Breast epithelium (tissue), 4 donors: ENCODE data around the gene HIF1A. TPM values are rescaled to one million over a fixed set of nuclear protein-coding genes. Genes with fewer than 3 reads are reported as not detected.

ENCODE experiments used
- DNase-seq, 2 donors: peaks; one replicate each; pipeline ENCODE4 v3.0.0-alpha.2; 2019; ENCODE audit warnings: low spot score in 2 of 2
- H3K27ac ChIP-seq, 2 donors: fragments of 200-600 bp; sonication (generic) in 1 of 2; one replicate each; pipeline ENCODE4 v1.5.1; 2016 to 2019; ENCODE audit warnings: mild to moderate bottlenecking in 1 of 2
- H3K27me3 ChIP-seq, 2 donors: fragments of 200-600 bp; sonication (generic) in 1 of 2; one replicate each; pipeline versions ENCODE4 v1.5.1 to v1.6.0; 2017 to 2019; ENCODE audit warnings: control low read depth in 1 of 2, mild to moderate bottlenecking in 1 of 2
- H3K36me3 ChIP-seq: fragments of 200-600 bp; one replicate; pipeline ENCODE4 v1.5.1; 2019
- H3K4me1 ChIP-seq, 2 donors: fragments of 200-600 bp; sonication (generic); one replicate each; pipeline ENCODE4 v1.5.1; 2016 to 2019; ENCODE audit warnings: control low read depth in 1 of 2
- H3K4me3 ChIP-seq, 3 donors: fragments of 200-600 bp; sonication (generic); 1 replicate in 2 of 3; 2 replicates in 1 of 3; pipeline ENCODE4 v1.5.1; 2016 to 2019; ENCODE audit warnings: mild to moderate bottlenecking in 3 of 3, moderate library complexity in 2 of 3
- H3K9me3 ChIP-seq, 2 donors: fragments of 200-600 bp; sonication (generic) in 1 of 2; one replicate each; pipeline ENCODE4 v1.5.1; 2016 to 2019; ENCODE audit warnings: control low read depth in 1 of 2
- POLR2A ChIP-seq: fragments of 450-650 bp; IDR thresholded peaks from one replicate; pipeline ENCODE4 v1.6.1; 2016; ENCODE audit warnings: antibody characterized with exemption, mild to moderate bottlenecking, moderate library complexity
- POLR2AphosphoS5 ChIP-seq, 3 donors: sonication (generic); formaldehyde crosslinking; IDR thresholded peaks; one replicate each; pipeline ENCODE4 v1.6.1; 2017; ENCODE audit warnings: antibody characterized with exemption in 3 of 3
- intact Hi-C: fragments of 100-400 bp; cut with DNase I; formaldehyde crosslinking; loops from one replicate; pipeline ENCODE4 v1.15.1; 2023; ENCODE audit warnings: low total_unique reads
- total RNA-seq, 3 donors: library from RNA; depleted of rRNA; stranded (reverse); fragments of >200 nt; gene quantifications; one replicate each; pipeline ENCODE4 v1.1.0, GENCODE V29; 2016
- TF ChIP-seq, protein P1 (sequence below), 3 donors: fragments of 450-650 bp; IDR thresholded peaks; one replicate each; pipeline ENCODE4 v1.5.1; 2016 to 2017; ENCODE audit warnings: antibody characterized with exemption in 3 of 3, mild to moderate bottlenecking in 3 of 3, moderate library complexity in 3 of 3

The HIF1A gene
- total RNA-seq, 3 donors from 2014 or later = 64.8 to 104 (median 92.3) TPM

- TF ChIP-seq POLR2AphosphoS5 (IDR thresholded peaks at IDR 0.05) = no peak
- intact Hi-C loops = no loop called here
- no peak overlapping the region for H3K4me3 ChIP-seq
- DNase-seq = no peak
- H3K27ac ChIP-seq = no peak overlapping the region
- H3K4me1 ChIP-seq = peaks cover 0 to 6% of the 10 kb centered on the region in 2 donors
- H3K9me3 ChIP-seq = no peaks in the 10 kb centered on the region
- H3K27me3 ChIP-seq = no peaks in the 10 kb centered on the region
- H3K36me3 ChIP-seq = no peaks in the 10 kb centered on the region
These were observed 70.1 kb downstream of the HIF1A start for GRCh38 chr14:61765225-61765943.

- Histone ChIP-seq H3K27me3 (no peaks in the 10 kb centered on the region), H3K27ac (no peak overlapping the region)
These were observed 70.8 kb downstream of the HIF1A start for GRCh38 chr14:61766151-61766550.

GRCh38 chr14:61768240-61768639, 72.9 kb downstream of the HIF1A start:
- no peak for DNase-seq
- intact Hi-C loops = no loop called here
- Histone ChIP-seq H3K9me3 (no peaks in the 10 kb centered on the region), H3K27ac (no peak overlapping the region), H3K4me3 (no peak overlapping the region), H3K4me1 (peaks cover 0 to 6% of the 10 kb centered on the region in 2 donors), H3K27me3 (no peaks in the 10 kb centered on the region), H3K36me3 (no peaks in the 10 kb centered on the region)
- TF ChIP-seq POLR2AphosphoS5 (IDR thresholded peaks at IDR 0.05) = no peak
- TF ChIP-seq, protein P1, sequence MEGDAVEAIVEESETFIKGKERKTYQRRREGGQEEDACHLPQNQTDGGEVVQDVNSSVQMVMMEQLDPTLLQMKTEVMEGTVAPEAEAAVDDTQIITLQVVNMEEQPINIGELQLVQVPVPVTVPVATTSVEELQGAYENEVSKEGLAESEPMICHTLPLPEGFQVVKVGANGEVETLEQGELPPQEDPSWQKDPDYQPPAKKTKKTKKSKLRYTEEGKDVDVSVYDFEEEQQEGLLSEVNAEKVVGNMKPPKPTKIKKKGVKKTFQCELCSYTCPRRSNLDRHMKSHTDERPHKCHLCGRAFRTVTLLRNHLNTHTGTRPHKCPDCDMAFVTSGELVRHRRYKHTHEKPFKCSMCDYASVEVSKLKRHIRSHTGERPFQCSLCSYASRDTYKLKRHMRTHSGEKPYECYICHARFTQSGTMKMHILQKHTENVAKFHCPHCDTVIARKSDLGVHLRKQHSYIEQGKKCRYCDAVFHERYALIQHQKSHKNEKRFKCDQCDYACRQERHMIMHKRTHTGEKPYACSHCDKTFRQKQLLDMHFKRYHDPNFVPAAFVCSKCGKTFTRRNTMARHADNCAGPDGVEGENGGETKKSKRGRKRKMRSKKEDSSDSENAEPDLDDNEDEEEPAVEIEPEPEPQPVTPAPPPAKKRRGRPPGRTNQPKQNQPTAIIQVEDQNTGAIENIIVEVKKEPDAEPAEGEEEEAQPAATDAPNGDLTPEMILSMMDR (IDR thresholded peaks at IDR 0.05) = no peak
- no peak for TF ChIP-seq POLR2A

More at GRCh38 chr14:61766151-61766550, 70.8 kb downstream of the HIF1A start:
- no peak overlapping the region for H3K4me3 ChIP-seq
- intact Hi-C loops = no loop called here
- peaks cover 0 to 6% of the 10 kb centered on the region in 2 donors for H3K4me1 ChIP-seq
- TF ChIP-seq POLR2A (no peak), POLR2AphosphoS5 (IDR thresholded peaks at IDR 0.05) (no peak)
- TF ChIP-seq, protein P1 (IDR thresholded peaks at IDR 0.05) = no peak
- DNase-seq = no peak
- no peaks in the 10 kb centered on the region for H3K9me3 ChIP-seq
- H3K36me3 ChIP-seq = no peaks in the 10 kb centered on the region

GRCh38 chr14:61769893-61770292, 74.6 kb downstream of the HIF1A start:
- H3K4me1 ChIP-seq = no peaks in the 10 kb centered on the region
- no peak for DNase-seq
- H3K4me3 ChIP-seq = no peak overlapping the region
- H3K36me3 ChIP-seq = no peaks in the 10 kb centered on the region
- H3K9me3 ChIP-seq = no peaks in the 10 kb centered on the region
- no peaks in the 10 kb centered on the region for H3K27me3 ChIP-seq
- no peak for TF ChIP-seq POLR2A
- no peak for TF ChIP-seq POLR2AphosphoS5 (IDR thresholded peaks at IDR 0.05)
- TF ChIP-seq, protein P1 (IDR thresholded peaks at IDR 0.05) = no peak
- no peak overlapping the region for H3K27ac ChIP-seq
- intact Hi-C loops = no loop called here

- no peaks in the 10 kb centered on the region for H3K4me1 ChIP-seq
- TF ChIP-seq POLR2A (no peak), POLR2AphosphoS5 (IDR thresholded peaks at IDR 0.05) (no peak)
- TF ChIP-seq, protein P1 (IDR thresholded peaks at IDR 0.05) = no peak
- H3K27ac ChIP-seq = no peak overlapping the region
- H3K9me3 ChIP-seq = no peaks in the 10 kb centered on the region
- H3K27me3 ChIP-seq = no peaks in the 10 kb centered on the region
- no peaks in the 10 kb centered on the region for H3K36me3 ChIP-seq
- DNase-seq = no peak
- no peak overlapping the region for H3K4me3 ChIP-seq
- intact Hi-C loops = no loop called here
These were observed 79.5 kb downstream of the HIF1A start for GRCh38 chr14:61774861-61775260.
